GM12873 (cell line): Measurements from ENCODE around the gene PRKACA.

ENCODE experiments used
- CTCF ChIP-seq: IDR thresholded peaks from 2 replicates; pipeline ENCODE4 v1.5.1; 2012; ENCODE audit warnings: low read depth, mild to moderate bottlenecking, moderate library complexity, low read length, control low read depth; ENCODE audit not compliant: insufficient read depth; ENCODE audit errors: missing control alignments

PRKACA gene

GRCh38 chr19:14056741-14057356, 60.7 kb downstream of the PRKACA start:
- TF ChIP-seq CTCF, result no peak

- TF ChIP-seq CTCF, result no peak
Observed at GRCh38 chr19:14056069-14056666, 61.4 kb downstream of the PRKACA start.

- TF ChIP-seq CTCF, result no peak
Observed at GRCh38 chr19:14055396-14055795, 62.2 kb downstream of the PRKACA start.

- no peak for TF ChIP-seq CTCF
Observed at GRCh38 chr19:14054721-14055120, 62.8 kb downstream of the PRKACA start.

- no peak for TF ChIP-seq CTCF
Observed at GRCh38 chr19:14054099-14054498, 63.5 kb downstream of the PRKACA start.

- no peak for TF ChIP-seq CTCF
Observed at GRCh38 chr19:14053500-14053899, 64.1 kb downstream of the PRKACA start.

GRCh38 chr19:14053032-14053431, 64.5 kb downstream of the PRKACA start:
- TF ChIP-seq CTCF, result no peak

GRCh38 chr19:14052470-14052869, 65.1 kb downstream of the PRKACA start:
- no peak for TF ChIP-seq CTCF
